Coronary artery (tissue), 2 donors: Measurements from ENCODE around the gene SRBD1.

Experiments
- DNase-seq: peaks from one replicate; pipeline ENCODE4 v3.0.0-alpha.2; 2017; ENCODE audit warnings: low spot score
- H3K27ac ChIP-seq, 2 donors: fragments of 200-600 bp; sonication (generic); one replicate each; pipeline ENCODE4 v1.5.1; 2016 to 2019
- H3K4me3 ChIP-seq: fragments of 200-600 bp; sonication (generic); 2 replicates; pipeline ENCODE4 v1.5.1; 2016; ENCODE audit warnings: mild to moderate bottlenecking, moderate library complexity
- CTCF ChIP-seq: fragments of 200-600 bp; sonication (generic); IDR thresholded peaks from one replicate; pipeline ENCODE4 v1.5.1; 2019; ENCODE audit warnings: antibody characterized with exemption

Gene SRBD1

GRCh38 chr2:45611020-45611859, at the start of gene SRBD1:
TSS of gene SRBD1 (minus strand) at chr2:45611267. CDS start at chr2:45605441, 5,826 bp downstream.
- Histone ChIP-seq H3K27ac (peak within 1 kb of the TSS; percentile 77 to 82), H3K4me3 (peak within 1 kb of the TSS; percentile 77)
- no peak for TF ChIP-seq CTCF
- DNase-seq = peak; percentile 95

DNA sequence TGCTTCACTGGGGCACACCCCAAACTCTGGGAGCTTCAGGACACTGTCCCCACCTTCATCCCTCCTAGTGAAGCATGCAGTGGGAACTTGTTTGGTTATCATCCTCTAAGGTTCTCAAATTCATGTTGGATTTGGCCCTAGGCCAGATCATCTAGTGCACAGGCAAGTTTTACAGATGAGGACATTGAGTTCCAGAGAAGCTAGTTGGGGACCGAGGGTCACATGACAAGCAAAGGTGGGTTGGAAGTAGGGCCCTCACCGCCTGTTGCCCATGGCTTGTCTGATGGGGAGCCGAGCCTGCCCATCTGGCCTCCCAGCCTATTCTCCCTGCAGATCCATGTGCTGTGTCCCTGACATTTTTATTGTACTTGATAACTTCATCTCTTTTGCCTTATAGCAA, 43.2 kb upstream of the SRBD1 start:
- TF ChIP-seq CTCF = no peak
- H3K27ac ChIP-seq = no peak overlapping the region
- no peak overlapping the region for H3K4me3 ChIP-seq
- no peak for DNase-seq

DNA sequence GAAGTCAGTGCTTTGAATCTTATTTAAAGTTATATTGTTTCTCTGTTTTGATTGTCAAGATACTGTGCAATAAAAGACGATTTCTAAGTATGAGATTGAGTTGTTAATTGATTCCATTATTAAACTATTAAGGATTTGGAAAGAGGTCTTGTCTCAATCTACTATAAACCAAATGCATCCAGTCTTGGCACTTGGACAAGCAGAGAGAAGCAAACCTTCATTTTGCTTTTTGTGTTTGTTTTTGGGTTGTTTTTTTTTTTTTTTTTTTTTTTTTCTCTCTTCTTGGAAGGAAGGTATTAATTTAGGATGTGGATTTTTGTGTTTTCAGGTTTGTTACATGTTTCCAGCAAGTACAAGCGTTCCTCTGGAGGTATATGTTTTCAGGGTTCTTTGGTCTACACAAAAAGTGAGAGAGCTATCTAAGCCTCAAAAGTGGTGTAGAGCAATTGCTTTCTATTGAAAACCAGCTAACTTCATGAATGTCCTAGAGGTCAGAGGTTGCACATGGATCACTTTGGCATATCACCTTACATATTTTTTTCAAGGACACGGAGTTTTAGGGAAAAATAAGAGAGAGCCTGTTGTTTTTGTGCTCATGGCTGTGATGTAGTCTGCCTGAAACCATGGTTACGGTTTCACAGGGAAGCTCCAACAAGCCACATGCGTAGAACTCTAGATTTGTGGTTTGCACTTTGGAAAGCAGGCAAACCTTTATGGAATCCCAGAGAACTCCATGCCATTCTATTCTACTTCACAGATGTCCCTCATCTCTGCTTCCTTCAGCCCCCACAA, 42.3 kb upstream of the SRBD1 start:
- DNase-seq = no peak
- Histone ChIP-seq H3K27ac (no peak overlapping the region), H3K4me3 (peak overlapping the region; percentile 89)
- TF ChIP-seq CTCF = no peak

- TF ChIP-seq CTCF = no peak
- DNase-seq = no peak
- Histone ChIP-seq H3K4me3 (peak overlapping the region; percentile 89), H3K27ac (peak overlapping the region; percentile 99)
These were observed 41.3 kb upstream of the SRBD1 start for GRCh38 chr2:45652090-45653031.

DNA sequence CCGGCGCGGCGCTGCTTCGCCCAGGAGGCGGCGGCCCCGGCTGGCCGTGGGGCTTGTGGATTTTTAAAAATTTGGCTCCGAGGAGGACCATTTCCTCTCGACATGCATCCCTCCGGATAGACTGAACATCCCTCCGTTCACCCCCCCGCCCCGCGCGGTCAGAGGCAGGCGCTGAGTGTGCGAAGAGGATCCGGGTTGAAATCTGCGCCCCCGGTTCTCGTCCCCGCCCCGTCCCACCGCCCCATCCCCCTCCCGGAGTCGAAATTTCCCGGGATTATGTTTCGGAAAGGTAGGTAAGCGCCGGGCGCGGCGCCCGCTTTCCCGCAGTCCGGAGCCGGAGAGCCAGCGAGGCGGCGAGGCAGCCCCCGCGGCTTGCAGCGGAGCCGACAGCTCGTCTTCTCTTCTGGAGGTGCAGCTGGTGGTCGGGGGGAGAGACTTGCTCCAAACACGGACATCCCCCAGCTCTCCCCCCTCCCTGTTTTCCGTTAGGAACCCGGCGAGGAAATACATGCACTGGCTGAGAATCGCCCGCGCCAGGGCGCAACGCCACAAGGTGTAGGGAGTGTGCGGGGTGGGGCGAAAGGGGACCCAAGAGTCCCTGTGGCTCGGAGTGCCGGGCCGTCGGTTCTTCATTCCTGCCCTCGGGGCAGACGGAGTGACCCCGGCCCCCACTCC, 40.5 kb upstream of the SRBD1 start, which contains the start of gene PRKCE:
Gene PRKCE (plus strand): TSS at position 261 of the 675 bp plus-strand sequence.
- DNase-seq = peak; percentile 86
- no peak for TF ChIP-seq CTCF
- H3K27ac ChIP-seq = peak within 1 kb of the TSS; percentile 99

DNA sequence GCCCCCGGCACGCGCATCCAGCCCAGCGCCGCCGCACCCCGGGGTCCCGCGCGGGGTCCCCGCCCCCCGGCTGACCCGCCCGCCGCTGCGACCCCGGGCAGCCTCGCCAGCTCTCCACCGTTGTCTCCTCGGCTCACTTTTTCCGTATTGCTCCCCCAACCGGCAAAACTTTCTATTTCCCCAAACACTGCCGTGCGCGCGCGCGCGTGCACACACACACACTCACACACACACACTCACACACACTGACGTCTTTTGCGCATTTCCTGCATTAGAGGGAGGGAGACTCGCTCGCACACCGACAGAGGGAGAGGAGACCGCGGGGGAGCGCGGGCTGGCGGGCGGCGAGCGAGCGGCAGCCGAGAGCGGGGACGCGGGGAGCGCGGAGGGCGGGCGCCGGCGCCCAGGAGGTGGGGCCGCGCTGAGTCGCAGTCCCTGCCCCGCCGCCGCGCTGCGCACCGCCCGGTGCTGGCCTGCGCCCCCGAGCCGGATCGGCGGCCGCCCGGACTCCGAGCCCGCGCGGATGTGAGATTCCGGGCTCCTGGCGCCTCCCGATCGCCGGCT, 39.9 kb upstream of the SRBD1 start:
- no peak for TF ChIP-seq CTCF

More for the DNA sequence above, 40.5 kb upstream of the SRBD1 start, which contains the start of gene PRKCE:
- peak within 1 kb of the TSS; percentile 89 for H3K4me3 ChIP-seq

More for the DNA sequence above, 39.9 kb upstream of the SRBD1 start:
- H3K27ac ChIP-seq = peak overlapping the region; percentile 99
- peak; percentile 96 for DNase-seq
- H3K4me3 ChIP-seq = peak overlapping the region; percentile 89
